ENCODE data around the gene COX8A.

DNA sequence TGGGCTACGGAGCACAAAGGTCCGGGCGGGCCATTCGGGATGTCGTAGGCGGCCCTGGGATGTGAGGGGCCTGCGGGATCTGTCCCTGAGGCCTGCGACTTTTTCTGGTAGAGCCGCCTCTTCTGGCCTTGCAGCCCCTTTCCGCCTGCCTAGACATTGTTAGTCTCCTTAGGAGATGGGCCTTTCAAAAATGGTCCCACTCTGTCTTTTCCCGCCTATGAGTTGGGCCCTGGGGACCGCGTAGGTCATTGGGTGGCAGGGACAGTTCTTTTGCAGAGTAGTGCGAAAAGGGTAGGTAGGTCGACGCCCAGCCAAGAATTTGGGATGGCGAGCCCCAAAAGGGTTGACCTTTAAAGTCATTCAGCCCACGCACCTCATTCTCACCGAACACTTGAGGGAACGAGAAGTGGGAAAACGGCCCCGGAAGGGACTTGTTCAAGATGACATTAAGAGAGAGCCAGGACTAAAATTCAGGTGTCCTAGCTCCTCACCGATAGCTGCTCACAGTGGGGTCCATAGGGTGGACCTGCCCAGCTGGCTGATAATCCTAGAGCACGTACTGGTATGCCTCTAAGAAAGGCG lies 12.6 kb downstream of the COX8A start:
- no peak for TF ChIP-seq POLR2A (IDR thresholded peaks at IDR 0.05)
- no peak for TF ChIP-seq CTCF (IDR thresholded peaks at IDR 0.05)
